22Rv1 (cell line): ENCODE results near the gene C12orf42.

Experiments used
- ZFX ChIP-seq: fragments of 450-650 bp; IDR thresholded peaks from 2 replicates; pipeline ENCODE4 v1.6.1; 2017; ENCODE audit warnings: antibody characterized with exemption, borderline replicate concordance
- TF ChIP-seq, protein P1 (sequence below): fragments of 450-650 bp; IDR thresholded peaks from 2 replicates; pipeline ENCODE4 v1.5.1; 2017; ENCODE audit warnings: mild to moderate bottlenecking

GRCh38 chr12:103303484-103303883 lies 192.3 kb downstream of the C12orf42 start:
- TF ChIP-seq, protein P1, sequence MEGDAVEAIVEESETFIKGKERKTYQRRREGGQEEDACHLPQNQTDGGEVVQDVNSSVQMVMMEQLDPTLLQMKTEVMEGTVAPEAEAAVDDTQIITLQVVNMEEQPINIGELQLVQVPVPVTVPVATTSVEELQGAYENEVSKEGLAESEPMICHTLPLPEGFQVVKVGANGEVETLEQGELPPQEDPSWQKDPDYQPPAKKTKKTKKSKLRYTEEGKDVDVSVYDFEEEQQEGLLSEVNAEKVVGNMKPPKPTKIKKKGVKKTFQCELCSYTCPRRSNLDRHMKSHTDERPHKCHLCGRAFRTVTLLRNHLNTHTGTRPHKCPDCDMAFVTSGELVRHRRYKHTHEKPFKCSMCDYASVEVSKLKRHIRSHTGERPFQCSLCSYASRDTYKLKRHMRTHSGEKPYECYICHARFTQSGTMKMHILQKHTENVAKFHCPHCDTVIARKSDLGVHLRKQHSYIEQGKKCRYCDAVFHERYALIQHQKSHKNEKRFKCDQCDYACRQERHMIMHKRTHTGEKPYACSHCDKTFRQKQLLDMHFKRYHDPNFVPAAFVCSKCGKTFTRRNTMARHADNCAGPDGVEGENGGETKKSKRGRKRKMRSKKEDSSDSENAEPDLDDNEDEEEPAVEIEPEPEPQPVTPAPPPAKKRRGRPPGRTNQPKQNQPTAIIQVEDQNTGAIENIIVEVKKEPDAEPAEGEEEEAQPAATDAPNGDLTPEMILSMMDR: no peak
- no peak for TF ChIP-seq ZFX
